HAP-1 (cell line): ENCODE measurements around the gene PSMB7.

Experiments
- DNase-seq, 2 experiments: peaks; one replicate each; pipeline ENCODE4 v3.0.0-alpha.2; 2016 to 2020; ENCODE audit warnings: low spot score in 2 of 2
- H3K27me3 ChIP-seq: fragments of 250-450 bp; sonication (Bioruptor Pico); 2 replicates; pipeline ENCODE4 v1.5.1; 2020; ENCODE audit warnings: low read depth, mild to moderate bottlenecking, moderate library complexity
- H3K36me3 ChIP-seq: fragments of 250-450 bp; sonication (Bioruptor Pico); replicated peaks from 2 replicates; pipeline ENCODE4 v1.5.1; 2020; ENCODE audit warnings: mild to moderate bottlenecking
- H3K4me1 ChIP-seq: fragments of 250-450 bp; sonication (Bioruptor Pico); 2 replicates; pipeline ENCODE4 v1.5.1; 2020; ENCODE audit warnings: mild to moderate bottlenecking
- H3K4me3 ChIP-seq: fragments of 250-450 bp; sonication (Bioruptor Pico); 2 replicates; pipeline ENCODE4 v1.5.1; 2020; ENCODE audit warnings: mild to moderate bottlenecking, moderate library complexity
- H3K9me3 ChIP-seq: fragments of 250-450 bp; sonication (Bioruptor Pico); 2 replicates; pipeline ENCODE4 v1.5.1; 2020; ENCODE audit warnings: mild to moderate bottlenecking, moderate library complexity
- in situ Hi-C: fragments of 300-500 bp; cut with MboI; formaldehyde crosslinking; loops from 3 replicates; pipeline ENCODE4 v1.14.3; 2020; ENCODE audit warnings: low sequenced_read_pairs, inconsistent platforms, mixed read lengths

PSMB7 gene

DNA sequence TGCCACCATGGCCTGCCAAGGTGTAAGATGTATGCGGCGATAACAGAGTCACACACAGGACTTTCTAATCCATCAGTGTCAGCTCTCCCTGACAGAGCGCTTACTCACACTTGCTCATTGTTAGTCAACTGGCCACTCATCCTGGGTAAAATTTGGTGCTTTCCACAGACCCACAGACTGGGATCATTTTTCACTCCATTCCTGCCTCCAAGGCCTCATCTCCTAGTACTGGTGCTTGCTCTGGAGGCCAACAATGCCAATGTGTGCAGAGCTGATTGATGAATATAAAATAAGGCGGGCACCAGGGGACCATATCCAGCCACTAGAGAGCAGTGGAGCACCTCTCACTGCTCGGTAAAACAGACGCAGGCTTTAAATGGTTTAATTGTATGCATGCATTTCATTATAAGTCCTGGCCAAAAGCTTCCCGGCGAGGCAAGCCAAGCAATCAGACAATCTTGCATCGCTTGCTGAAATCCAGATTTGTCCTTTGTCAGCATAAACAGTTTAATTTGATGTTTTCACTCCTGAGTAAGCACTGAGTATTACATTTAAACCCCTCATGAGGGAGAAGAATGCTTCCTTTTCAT lies 22.3 kb downstream of the PSMB7 start:
- Histone ChIP-seq H3K36me3 (peaks cover 14% of the 10 kb centered on the region), H3K27me3 (no peaks in the 10 kb centered on the region), H3K4me1 (peaks cover 19% of the 10 kb centered on the region), H3K9me3 (no peaks in the 10 kb centered on the region), H3K4me3 (no peak overlapping the region)
- peak; percentile 58 to 64 for DNase-seq
- in situ Hi-C loops, result no loop called here

DNA sequence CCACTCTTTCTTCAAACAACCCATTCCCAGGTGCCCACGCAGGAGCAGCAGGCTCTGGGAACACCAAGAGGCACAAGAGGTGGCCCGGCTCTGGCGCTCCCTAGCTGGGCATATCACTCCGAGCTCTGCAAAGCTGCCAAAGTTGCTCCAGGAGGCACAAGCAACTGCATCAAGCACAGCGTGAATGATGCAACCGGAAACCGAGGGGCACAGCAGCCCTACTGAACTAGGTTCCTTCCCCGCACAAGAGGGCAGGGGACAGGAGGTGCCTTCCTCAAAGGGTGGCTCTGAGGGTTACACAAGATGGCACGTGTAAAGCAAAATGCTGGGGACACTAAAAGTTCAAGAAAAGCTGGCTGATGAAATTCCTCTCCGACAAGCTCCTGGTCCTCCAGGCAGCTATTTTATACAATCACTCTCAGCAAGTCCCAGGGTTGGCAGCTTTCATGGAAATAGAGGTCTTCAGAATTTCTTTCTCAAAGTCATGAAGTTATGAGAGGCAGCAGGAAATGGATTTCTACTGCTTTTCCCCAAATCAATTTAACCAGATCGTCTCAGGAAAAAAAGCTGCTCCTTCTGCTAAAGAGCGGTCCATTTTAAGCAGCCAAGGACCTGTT lies 22.9 kb downstream of the PSMB7 start:
- H3K4me1 ChIP-seq, result peaks cover 19% of the 10 kb centered on the region
- DNase-seq, result no peak
- no peaks in the 10 kb centered on the region for H3K9me3 ChIP-seq
- H3K27me3 ChIP-seq, result no peaks in the 10 kb centered on the region
- in situ Hi-C loops, result no loop called here
- H3K4me3 ChIP-seq, result no peak overlapping the region
- H3K36me3 ChIP-seq, result peaks cover 14% of the 10 kb centered on the region

DNA sequence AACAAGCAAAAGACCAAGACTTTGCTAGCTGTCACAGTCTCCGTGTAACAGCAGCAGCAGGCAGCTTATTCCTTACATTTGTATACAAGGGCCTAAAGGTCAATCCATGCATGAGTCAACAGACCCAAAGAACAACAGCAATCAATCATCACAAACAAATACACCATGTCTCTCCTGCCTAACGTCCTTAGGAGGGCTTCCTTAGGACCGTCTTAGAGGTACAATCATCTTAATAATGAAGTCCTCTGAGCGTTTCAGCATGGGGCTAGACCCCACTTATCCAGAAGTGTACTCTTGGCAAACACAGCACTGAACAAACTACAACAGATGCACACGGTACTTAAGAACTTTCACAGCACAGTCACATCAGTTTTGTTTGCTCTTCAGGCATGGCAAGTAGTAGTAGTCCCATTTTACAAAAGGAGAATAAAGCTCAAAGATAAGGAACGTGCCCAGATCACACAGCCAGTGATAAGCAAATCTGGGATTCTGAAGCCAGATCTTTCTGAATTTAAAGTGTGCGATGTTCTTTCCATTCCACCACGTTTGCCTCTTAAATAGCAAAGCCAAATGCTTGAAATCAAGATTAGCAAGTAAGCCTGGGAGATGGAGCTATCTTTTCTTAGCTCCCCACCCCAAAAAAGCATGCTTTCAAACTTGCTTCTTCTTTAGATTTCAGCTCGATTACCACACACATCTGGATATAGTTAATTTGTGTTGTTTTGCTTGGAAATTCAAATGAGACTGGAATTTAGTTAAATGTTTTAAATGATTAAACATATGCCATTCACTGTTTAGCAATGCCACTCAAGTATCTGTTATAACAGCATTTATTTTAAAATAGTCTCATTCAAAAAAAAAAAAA lies 24.2 kb downstream of the PSMB7 start:
- in situ Hi-C loops, result no loop called here

DNA sequence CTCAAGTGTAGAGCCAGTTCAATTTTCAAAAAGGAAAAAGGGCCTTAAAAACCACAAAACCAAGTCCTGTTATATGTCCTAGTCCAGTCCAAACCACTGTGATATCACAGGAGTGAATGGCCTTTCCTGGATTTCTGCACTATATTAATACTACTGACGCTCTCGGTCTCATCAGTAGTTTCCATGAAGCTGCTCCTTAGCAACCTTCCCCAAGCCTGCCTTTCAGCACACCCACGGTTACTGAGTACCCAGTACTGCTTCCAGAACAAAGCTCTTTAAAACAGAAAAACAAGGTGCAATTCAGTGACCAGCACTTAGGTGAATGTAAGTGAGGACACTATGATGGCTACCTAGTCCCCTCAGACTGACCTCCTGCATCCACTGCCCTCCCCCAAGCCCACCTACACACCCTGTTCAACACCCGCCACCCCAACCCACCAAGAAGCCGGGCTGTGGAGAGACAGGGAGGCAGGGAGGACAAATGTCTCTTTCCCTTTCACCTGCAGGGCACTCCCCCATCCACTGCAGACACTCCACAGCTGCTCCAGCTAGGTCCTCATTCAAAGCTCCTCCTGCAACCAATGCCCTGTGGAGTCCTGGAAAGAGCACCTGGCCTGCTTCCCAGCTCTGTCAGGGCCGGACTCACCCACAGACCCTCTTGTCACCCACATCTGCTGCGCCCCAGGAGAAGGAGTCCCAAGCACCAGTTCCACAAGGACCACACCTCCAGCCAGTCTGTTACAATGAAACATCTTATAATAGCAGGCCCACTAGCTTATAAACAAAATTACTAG lies 25.9 kb downstream of the PSMB7 start:
- H3K4me1 ChIP-seq, result peaks cover 38% of the 10 kb centered on the region
- no peak overlapping the region for H3K4me3 ChIP-seq
- no peak for DNase-seq
- in situ Hi-C loops, result no loop called here
- peaks cover 12% of the 10 kb centered on the region for H3K36me3 ChIP-seq
- H3K27me3 ChIP-seq, result no peaks in the 10 kb centered on the region
- H3K9me3 ChIP-seq, result no peaks in the 10 kb centered on the region

More for the DNA sequence above, 24.2 kb downstream of the PSMB7 start:
- DNase-seq, result peak in 1 of 2 experiments; percentile 22
- Histone ChIP-seq H3K27me3 (no peaks in the 10 kb centered on the region), H3K4me3 (no peak overlapping the region), H3K9me3 (no peaks in the 10 kb centered on the region), H3K36me3 (peaks cover 10% of the 10 kb centered on the region), H3K4me1 (peaks cover 24% of the 10 kb centered on the region)

DNA sequence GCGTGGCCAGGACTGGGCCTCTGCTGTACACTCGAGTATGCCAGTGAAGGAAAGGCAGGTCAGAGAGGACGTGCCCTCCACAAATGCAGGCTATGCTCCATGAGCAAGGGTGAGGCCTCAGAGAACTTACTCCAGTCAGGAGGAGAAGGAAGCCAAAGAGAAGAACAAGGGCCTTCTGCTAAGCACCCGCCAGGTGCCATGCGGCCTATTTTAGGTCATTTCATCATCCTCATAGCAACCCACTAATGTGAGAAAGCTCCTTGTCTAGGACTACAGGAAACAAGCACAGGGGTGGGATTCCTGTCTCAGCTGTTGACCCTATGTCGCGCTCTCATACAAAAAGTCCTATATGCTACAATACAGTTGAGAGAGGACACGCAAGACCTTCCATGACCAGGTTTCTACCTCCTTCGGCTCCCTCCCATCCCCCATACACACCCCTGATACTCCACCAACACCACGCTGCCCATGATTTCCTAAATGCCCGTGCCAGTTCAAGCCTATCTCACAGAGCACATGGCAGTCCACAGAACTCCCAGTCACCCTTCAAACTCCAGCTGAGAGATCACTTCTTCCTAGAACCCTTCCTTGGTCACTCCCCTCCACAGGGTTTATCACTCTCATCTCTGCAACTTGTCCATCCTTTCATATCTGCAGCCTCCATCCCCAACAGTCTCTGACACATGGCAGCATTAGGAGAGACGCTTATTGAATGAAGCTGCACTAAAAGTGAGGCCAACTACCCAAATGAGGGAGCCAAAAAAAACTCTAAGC lies 26.8 kb downstream of the PSMB7 start:
- Histone ChIP-seq H3K4me1 (peaks cover 36% of the 10 kb centered on the region), H3K9me3 (no peaks in the 10 kb centered on the region), H3K36me3 (peaks cover 13% of the 10 kb centered on the region), H3K27me3 (no peaks in the 10 kb centered on the region), H3K4me3 (no peak overlapping the region)
- in situ Hi-C loops, result no loop called here
- no peak for DNase-seq

DNA sequence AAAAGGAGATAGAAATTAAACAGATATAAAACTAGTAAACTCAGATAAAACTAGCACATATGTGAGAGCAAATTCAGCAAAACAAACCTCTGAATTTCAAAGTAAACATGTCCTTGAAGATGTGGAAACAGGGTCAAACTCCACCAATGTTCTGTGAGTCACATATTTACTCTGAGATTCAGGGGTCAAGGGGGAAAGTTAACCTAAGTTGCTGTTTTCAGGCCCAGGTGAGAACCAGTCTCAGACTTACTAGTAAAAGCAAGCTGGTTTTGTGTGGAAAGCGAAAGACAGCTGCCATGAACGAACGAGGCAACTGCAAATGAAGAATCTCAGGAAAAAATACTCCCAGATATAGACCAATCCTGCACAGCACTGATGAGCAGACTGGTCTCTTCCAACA lies 29.0 kb downstream of the PSMB7 start:
- Histone ChIP-seq H3K36me3 (peaks cover 6% of the 10 kb centered on the region), H3K27me3 (no peaks in the 10 kb centered on the region), H3K4me3 (no peak overlapping the region), H3K4me1 (peaks cover 27% of the 10 kb centered on the region), H3K9me3 (no peaks in the 10 kb centered on the region)
- in situ Hi-C loops, result no loop called here
- no peak for DNase-seq

DNA sequence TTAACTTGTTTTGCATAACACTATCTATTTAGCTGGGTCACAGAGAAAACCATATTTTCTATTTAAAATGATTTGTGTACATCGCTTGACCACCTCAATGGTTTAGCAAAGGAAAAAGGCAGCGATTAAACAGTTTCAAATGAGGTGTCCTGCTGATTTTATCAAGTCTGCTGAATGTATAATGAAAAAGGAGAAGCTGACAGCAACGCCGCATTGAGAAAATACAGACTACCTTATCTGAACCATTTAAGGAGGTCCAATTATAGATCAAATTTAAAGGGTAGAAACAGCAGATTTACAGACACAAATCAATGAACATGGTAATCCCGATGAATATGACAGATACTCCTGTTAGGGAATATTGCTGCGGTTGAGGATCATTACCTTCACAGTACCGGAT lies 29.6 kb downstream of the PSMB7 start:
- Histone ChIP-seq H3K4me1 (peaks cover 21% of the 10 kb centered on the region), H3K4me3 (no peak overlapping the region), H3K27me3 (no peaks in the 10 kb centered on the region), H3K36me3 (peaks cover 6% of the 10 kb centered on the region), H3K9me3 (no peaks in the 10 kb centered on the region)
- in situ Hi-C loops, result no loop called here
- DNase-seq, result no peak

DNA sequence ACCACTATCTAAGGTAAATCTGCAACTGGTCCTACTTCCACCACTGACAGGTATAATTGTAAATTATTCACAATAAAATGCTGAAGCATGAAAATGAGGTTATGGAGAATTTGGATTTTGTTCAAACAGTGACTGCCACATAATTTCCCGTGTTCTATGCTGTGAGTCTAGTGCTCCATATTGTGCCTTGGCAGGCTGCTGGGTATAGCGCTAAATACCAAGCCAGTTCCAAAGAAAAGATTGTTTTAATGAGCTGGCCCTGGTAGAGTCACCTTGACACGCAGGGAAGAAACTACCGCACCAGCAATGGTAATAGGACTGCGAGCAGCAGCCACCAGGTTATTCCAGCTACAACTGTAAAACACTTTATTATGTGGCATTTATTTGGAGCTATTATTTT lies 30.4 kb downstream of the PSMB7 start:
- H3K36me3 ChIP-seq, result peaks cover 11% of the 10 kb centered on the region
- H3K9me3 ChIP-seq, result no peaks in the 10 kb centered on the region
- no peaks in the 10 kb centered on the region for H3K27me3 ChIP-seq
- peak in 1 of 2 experiments; percentile 24 for DNase-seq
- H3K4me3 ChIP-seq, result no peak overlapping the region
- H3K4me1 ChIP-seq, result peaks cover 19% of the 10 kb centered on the region
- in situ Hi-C loops, result no loop called here

DNA sequence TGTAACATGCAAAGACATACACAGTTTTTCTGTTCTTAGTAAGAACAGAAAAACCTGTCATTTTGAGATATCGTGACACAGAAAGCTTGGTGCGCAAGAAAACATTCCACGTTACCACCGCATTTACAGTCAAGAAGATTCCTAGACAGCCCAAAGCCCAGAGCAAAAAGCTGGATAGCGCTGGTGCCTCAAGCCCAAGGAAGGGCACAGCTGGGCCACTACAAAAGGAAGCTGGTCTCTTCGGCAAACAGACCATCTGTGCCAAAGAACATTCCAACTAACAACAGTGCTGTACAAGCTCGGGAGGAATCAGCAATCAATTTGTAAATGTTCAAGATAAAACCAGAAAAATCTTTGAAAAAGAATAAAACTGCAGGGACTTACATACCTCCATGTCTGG lies 31.0 kb downstream of the PSMB7 start:
- Histone ChIP-seq H3K9me3 (no peaks in the 10 kb centered on the region), H3K36me3 (peaks cover 12% of the 10 kb centered on the region), H3K27me3 (no peaks in the 10 kb centered on the region), H3K4me3 (no peak overlapping the region), H3K4me1 (peaks cover 19% of the 10 kb centered on the region)
- in situ Hi-C loops, result no loop called here
- no peak for DNase-seq

DNA sequence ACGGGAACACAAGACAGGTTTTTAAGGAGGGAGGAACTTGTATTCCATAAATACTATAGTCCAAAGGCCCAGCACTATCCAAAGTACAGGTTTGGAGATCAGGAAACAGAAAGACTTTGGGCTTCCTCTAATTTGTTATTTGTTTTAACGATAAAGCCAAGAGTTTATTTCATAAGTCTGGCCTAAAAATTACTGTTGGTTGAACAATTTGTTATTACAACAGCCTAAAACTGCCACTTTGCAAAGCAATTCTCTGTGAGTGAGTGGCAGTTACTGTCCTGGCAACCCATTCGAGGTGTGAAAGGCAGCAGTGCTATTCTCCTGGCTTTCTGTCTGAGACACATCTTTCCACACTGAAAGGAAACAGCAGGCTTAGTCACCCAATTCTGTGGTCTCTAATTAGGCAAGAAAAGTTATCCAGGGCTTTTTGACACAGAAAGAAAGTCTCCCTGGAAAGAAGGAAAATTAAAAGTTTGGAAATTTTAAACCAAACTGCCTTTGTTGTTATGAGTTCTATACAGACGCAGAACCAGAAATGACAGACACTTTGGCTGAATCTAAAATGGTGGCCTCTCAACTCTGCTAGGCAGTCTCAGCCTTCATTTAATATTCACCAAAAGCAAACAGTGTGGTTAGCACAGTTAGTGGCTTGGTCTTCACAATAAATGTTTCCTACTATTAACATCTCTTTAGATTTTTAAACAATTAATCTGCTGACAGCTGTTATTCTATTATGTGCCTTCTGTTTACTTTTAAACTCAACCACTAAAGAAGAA lies 33.9 kb downstream of the PSMB7 start:
- no peak for DNase-seq
- H3K4me1 ChIP-seq, result peaks cover 18% of the 10 kb centered on the region
- H3K4me3 ChIP-seq, result no peak overlapping the region
- in situ Hi-C loops, result no loop called here
- H3K27me3 ChIP-seq, result no peaks in the 10 kb centered on the region
- H3K9me3 ChIP-seq, result no peaks in the 10 kb centered on the region
- H3K36me3 ChIP-seq, result peaks cover 12% of the 10 kb centered on the region

DNA sequence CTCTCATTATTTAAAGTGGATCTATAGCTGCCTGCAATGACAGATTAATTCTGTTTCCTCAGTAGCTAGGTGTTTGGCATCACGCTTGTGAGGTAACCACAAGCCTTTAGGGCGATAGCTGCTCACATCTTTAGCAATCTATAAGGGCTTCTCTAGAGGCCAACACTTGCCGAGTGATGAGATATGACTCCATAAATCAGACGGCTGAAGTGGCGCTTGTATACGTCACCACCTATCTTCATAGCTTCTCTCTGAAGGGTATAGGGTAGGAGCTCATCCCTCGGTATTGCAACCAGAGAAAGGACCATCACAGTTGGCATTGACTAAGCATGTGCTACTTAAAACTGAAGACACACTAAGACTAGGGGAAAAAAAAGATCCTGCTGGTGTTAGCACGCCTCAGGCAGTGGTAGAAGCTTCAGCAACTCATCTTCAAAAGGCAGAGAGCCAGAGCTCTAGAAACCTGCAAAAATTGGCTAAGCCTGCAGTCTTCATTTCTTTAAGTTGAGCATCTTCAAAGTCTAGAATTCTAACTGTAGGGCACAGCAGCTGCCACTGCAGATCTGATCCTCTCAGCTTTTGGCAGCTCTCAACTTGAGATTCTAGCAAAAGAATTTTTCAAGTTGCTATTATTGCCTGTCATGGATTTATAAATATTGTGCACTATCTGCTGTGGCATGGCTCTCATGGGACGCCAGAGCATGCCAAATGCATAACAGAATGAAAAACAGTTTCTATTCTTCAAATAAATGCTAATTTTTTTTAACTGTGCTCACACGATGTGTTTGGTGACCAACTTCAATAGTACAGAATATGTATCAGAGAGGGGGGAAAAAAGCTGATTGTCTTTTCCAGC lies 37.5 kb downstream of the PSMB7 start:
- Histone ChIP-seq H3K27me3 (no peaks in the 10 kb centered on the region), H3K4me3 (no peak overlapping the region), H3K36me3 (peaks cover 10% of the 10 kb centered on the region), H3K4me1 (peaks cover 6% of the 10 kb centered on the region), H3K9me3 (no peaks in the 10 kb centered on the region)
- in situ Hi-C loops, result no loop called here
- DNase-seq, result no peak

DNA sequence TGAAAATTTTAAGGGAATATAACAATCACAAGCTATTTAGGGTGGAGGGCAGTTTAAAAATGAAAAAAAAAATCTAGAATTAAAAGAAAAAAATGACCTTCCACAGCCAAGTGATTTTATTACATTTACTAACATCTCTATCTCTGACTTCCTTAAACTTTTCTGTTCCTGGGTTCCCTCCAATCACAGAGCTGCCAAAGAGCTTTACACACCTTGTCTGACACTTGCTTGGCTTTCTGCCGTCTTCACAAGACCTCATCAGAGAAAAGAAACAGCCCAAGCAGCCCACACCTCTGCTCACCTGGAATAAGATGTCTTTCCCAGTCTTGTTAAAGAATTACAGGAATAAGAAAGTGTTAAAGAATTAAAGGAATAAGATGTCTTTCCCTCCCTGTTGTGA lies 38.9 kb downstream of the PSMB7 start:
- Histone ChIP-seq H3K4me3 (no peak overlapping the region), H3K9me3 (no peaks in the 10 kb centered on the region), H3K36me3 (peaks cover 10% of the 10 kb centered on the region), H3K4me1 (peaks cover 8% of the 10 kb centered on the region), H3K27me3 (no peaks in the 10 kb centered on the region)
- in situ Hi-C loops, result no loop called here
- DNase-seq, result no peak
